HG03460 (cell line): Measurements from ENCODE around the gene KIAA1217.

Experiments
- ATAC-seq: cut with Tn5 transposase; IDR thresholded peaks from one replicate; pipeline ENCODE4 v1.9.1; 2021; ENCODE audit not compliant: unreplicated experiment

KIAA1217 gene

GRCh38 chr10:24207341-24207740, 1.6 kb upstream of the KIAA1217 start:
- ATAC-seq, result no peak

- no peak for ATAC-seq
These were observed 942 bp upstream of the KIAA1217 start for GRCh38 chr10:24207781-24208611.

DNA sequence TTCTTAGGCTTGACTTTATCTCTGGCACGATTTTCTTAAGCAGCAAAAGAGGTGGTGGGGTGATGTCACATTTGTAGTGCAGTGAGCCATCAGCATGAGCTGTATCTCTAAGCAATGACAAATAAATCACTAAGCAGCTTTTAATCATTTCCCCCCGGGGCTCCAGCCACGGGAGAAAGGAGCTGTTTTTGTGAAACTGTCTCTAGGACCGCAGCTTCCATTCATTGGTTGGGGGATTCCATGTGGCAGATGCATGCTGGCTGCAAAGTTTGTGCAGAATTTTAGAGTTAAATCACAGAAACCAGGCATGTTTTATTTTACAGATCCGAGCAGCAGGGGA, 464 bp downstream of the KIAA1217 start:
- peak; percentile 41 for ATAC-seq

DNA sequence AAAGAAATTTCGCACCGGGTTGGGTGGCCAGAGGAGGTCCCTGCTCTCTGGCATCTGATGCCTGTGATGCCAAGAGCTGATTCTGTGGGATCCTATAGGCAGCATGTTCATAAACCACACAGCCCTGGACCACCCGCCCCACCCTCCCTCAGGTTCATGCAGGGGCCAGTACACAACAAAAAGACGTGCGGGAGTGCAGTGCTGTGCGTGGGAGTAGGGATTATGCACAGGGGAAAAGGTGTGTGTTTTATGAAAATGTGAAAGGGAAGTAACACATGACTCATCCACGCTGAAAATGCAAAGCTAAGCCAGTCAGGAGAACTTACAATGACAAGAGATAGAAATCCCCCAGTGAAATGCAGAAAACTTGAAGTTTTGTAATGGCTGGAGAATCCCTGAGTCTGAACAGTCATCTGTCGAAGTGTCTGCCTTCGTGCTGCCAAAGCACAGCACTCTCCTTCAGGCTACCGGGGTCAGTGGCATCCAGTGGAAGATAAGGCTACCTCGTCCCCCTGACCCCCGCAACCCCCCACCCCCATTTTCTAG, 1.1 kb downstream of the KIAA1217 start:
- ATAC-seq, result peak; percentile 62

DNA sequence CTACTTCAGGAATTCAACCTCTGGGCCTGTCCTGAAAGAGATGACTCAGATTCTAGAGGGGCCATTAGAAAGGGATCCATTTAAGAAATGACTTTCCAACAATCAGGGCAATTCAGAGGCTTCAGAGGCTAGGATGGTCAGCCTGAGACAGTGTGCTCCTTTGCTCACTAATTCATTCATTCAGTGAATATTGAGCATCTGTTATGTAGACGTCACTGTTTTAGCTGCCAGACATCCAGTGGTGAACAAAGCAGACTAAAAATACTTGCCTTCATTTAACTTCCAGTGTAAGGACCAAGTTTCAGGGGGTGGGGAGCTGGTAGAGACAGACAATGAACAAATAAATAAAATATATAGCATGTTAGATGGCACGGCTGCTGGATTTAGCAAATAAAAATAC, 1.6 kb downstream of the KIAA1217 start:
- no peak for ATAC-seq

DNA sequence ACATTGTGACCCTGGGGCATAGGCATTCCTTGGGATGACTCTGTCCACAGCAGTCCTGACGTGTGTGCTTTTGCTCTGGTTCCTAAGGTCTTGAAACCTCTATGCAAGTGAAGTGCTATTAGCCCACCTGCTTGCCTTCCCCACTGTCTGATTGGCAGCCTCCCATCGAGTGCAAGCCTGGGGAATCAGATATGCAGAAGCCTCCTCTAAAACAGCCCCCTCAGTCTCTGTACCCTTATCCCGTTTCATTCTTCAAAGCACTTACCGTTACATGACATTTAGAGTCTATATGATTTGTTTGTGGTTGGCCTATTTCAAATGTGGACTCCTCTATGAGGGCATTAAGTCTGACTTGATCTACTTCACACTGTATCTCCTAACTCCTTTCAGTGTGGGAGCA, 4.3 kb downstream of the KIAA1217 start:
- no peak for ATAC-seq

- ATAC-seq, result no peak
These were observed 4.9 kb downstream of the KIAA1217 start for GRCh38 chr10:24213881-24214280.

DNA sequence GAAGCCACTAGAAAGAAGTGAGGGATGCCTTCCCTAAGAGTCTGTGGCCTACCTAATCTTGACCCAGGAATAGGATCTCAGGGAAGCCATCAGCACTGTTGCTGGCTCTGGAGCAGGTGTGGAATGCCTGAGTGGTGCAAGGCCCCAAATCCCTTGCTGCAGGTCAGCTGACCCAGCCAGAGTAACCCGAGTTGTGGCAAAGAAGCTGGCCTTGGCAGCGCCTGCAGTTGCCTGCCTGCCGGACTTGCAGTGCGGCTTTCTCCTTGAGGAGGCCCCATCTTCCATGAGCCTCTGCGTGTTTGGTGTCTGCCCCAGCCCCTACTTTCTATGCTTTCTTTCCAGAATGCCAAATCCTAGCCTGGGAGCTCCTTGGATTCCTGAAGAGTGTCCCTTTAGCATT, 5.8 kb downstream of the KIAA1217 start:
- ATAC-seq, result no peak

DNA sequence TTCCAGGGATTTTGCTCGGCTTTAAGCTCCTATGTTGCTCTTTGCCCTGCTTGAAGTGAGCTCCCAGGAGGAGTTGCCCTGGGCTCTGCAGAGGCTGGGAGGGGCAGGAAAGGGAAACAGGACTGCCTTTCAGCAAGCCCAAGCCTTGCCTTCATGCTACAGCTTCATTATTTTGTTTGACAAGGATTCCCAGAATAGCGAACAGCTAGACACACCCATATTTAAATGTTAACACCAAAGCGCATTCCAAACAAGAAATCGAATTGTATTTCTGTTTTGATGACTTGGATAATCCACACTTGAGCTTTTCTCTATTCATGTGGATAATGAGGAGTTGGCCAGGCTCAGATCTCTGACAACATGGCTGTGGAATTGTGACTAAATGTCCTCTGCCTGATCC, 6.3 kb downstream of the KIAA1217 start:
- ATAC-seq, result no peak

DNA sequence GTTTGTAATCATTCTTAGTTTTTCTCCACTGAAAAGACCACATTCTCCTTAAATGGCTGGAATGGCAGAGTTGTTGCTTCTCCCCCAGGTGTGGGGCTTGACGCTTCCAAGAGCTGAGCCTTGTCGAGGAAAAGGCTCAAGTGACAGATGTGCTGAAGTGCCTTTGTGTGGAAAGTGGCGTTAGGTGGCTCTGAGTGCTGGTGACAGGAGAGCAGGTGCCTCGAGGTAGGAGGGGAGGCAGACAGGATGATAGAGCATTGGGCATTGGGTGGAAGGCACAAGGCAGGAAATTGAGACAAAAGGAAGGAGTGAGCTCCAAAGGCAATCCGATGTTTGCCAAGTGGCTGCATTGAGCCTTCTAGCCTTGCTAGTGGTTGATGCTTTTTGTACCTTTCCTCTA, 6.7 kb downstream of the KIAA1217 start:
- ATAC-seq, result no peak

- no peak for ATAC-seq
These were observed 11.0 kb downstream of the KIAA1217 start for GRCh38 chr10:24219963-24220362.

DNA sequence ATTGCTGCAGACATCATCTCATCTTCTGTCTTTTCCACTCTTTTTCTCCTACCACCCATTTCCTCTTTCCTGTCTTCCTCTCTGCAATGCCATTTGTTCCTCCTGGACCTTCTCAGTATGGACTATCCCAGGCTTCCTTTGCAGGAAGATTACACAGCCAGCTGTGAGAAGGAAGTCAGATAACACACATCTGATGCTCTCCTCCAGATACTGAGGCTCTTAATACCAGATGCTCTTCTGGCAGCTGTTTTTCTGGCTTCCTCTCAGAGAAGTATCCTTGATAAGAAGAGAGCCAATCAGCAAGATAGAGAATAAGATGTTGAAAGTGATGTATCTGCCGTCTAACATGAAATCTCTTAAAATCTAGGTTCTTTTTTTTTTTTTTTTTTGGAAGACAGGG, 14.4 kb downstream of the KIAA1217 start:
- ATAC-seq, result no peak

- ATAC-seq, result no peak
These were observed 15.0 kb downstream of the KIAA1217 start for GRCh38 chr10:24223953-24224352.

DNA sequence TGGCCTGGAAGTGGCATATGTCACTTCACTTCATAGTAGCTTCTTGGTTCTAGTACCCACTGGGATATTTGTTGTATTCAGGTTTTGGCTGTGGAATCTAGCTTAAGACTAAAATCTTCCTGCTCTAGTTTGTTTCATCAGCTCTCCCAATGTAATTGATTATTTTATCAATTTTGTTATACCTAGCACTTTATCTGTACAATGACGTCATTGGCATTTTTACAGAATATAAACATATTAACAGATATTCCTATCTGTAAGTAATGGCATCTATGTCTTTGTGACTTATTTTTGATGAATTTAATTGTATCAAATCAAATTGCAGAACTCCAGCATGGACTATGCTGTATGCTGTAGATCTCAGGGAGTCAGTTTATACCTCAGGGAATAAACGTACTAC, 19.7 kb downstream of the KIAA1217 start:
- no peak for ATAC-seq

DNA sequence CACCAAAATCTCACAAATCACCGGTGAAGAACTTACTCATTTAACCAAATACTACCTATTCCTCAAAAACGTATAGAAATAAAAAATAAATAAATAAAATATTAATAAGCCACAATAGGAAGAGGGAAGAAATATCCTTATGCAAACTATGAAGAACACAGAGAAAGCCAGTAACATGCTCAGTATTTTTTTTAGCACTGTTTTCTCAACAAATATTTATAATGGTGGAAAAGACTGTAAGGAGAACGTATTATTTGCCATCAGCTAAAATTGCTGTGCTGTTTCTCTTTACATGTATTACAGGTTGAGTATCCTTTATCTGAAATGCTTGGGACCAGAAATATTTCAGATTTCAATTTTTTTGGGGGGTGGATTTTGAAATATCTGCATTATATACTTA, 21.0 kb downstream of the KIAA1217 start:
- ATAC-seq, result no peak

DNA sequence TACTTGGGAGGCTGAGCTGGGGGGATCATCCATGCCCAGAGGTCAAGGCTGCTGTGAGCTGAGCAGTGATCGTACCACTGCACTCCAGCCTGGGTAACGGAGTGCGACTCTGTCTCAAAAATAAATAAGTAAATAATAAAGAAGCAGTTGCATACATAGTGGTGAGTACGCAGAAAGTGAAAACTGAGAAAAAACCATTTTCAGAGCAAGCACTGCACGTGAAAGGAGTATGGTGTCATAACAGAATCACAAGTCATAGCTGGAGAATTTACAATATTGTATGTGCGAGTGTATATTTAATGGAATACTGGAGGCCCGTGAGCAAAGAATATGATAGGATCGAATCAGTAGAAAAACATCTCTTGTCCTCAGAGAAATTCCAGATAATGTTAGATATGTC, 22.3 kb downstream of the KIAA1217 start:
- ATAC-seq, result no peak

GRCh38 chr10:24234784-24235183, 25.8 kb downstream of the KIAA1217 start:
- no peak for ATAC-seq

DNA sequence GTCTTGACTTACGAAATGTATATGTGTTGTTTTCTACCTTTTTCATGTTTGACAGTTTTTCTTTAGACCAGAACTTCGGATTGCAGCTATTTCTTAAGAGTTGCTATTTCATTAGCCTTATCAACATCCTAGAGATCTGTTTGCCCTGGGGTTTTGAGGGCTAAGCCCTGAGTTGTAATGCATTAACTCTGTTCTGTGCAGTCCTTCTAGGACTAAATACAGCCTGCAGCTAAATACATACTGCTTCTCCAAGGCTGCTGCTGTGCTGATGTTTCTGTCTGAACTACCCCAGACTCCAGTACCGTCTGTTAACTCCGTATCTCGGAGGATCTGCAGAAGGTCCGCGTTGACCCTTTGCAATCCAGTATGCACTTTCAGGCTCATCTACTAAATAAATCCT, 26.5 kb downstream of the KIAA1217 start:
- no peak for ATAC-seq

GRCh38 chr10:24237801-24238395, 29.0 kb downstream of the KIAA1217 start:
- no peak for ATAC-seq

DNA sequence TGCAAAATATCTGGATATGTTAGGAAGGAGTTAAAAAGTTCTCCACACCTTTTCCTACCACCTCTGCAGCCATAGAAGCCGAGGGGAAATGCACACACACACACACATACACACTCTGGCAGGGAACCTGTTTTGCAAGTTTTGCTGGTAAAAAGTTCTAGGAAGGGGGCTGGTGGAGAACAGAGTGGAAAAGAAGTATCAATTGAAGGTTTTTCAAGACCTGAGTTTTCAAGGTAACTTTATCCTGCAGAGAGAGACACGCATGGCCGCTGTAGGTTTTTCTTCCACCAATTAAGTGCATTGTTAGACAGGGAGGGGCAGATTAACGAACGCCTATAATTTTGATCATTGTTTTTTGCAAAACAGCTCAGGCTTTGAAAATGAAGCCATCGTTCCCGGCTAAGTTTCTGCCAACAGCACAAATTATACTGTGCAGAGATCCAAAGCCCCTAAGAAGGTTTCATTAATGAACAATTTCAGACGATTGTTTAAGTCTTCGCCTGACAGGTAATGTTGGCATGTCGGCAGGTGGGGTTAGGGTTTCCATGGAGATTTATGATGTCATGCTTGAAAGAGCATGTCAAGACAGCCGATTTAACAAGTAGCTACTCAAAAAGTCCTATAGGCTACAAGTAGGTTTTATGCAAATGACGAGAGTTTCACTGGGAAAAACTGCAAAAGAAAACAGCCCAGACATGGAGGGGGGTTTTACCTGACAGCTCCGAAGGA, 29.7 kb downstream of the KIAA1217 start:
- no peak for ATAC-seq

- ATAC-seq, result no peak
These were observed 30.5 kb downstream of the KIAA1217 start for GRCh38 chr10:24239289-24240040.
